Measurements from ENCODE around the gene INPP5E. TPM values are rescaled to one million over a fixed set of nuclear protein-coding genes. Genes with fewer than 3 reads are reported as not detected.
A peak's percentile ranks its signal among the peaks of the same experiment; 100 is the strongest.

Gene INPP5E
- total RNA-seq, 1 donor from 2014 or later = 23.3 TPM

DNA sequence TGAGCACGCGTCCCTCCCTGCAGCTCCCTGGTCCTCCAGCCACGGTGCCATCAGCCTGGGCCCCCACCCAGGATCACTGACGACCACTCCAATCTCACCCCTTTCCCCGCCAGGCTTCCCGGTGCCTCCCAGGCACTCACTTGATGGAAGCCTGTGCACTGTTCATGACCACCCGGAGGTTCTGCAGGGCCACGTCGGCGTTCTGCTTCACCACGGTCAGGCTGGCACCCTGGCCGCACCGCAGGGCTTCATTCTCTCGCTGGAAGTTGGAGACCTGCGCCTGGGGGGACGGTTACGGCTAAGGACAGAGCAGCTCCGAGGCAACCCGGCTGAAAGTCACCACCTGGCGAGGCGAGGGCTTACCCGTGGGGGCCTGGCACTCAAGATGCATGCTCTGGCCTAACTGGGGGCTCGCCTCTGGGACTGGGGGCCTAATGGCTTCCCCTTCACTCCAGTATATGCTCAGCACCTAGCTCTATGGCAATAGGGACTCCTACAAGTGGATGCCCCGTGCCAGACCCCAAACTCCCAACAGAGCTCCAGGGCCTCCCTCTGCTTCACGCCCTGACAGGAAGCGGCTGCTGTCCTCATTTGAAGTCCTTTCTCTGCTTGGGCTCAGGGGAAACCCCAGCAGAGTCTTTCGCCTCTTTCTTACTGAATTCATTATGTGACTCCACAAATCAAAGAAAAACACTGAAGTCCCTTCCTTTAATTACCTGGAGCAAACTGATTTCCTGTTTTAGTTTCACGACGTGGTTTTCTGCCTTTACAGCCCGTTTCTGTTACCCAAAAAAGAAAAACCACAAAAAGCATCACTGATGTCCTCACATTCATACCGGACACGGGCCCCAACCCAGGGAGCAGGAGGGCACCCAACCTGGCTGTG, 35.5 kb downstream of the INPP5E start:
- Mint-ChIP-seq H3K9me3 (no peaks in the 10 kb centered on the region), H3K36me3 (peaks cover 31% of the 10 kb centered on the region), H3K27me3 (ENCODE audit: low read depth) (no peaks in the 10 kb centered on the region), H3K4me3 (no peak overlapping the region), H3K27ac (no peak overlapping the region), H3K4me1 (peaks cover 12% of the 10 kb centered on the region)
- no peak for DNase-seq (ENCODE audit: low spot score in 2 of 2, unreplicated experiment in 2 of 2)
- TF ChIP-seq, protein P1, sequence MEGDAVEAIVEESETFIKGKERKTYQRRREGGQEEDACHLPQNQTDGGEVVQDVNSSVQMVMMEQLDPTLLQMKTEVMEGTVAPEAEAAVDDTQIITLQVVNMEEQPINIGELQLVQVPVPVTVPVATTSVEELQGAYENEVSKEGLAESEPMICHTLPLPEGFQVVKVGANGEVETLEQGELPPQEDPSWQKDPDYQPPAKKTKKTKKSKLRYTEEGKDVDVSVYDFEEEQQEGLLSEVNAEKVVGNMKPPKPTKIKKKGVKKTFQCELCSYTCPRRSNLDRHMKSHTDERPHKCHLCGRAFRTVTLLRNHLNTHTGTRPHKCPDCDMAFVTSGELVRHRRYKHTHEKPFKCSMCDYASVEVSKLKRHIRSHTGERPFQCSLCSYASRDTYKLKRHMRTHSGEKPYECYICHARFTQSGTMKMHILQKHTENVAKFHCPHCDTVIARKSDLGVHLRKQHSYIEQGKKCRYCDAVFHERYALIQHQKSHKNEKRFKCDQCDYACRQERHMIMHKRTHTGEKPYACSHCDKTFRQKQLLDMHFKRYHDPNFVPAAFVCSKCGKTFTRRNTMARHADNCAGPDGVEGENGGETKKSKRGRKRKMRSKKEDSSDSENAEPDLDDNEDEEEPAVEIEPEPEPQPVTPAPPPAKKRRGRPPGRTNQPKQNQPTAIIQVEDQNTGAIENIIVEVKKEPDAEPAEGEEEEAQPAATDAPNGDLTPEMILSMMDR (IDR thresholded peaks at IDR 0.05; ENCODE audit: unreplicated experiment) = no peak

DNA sequence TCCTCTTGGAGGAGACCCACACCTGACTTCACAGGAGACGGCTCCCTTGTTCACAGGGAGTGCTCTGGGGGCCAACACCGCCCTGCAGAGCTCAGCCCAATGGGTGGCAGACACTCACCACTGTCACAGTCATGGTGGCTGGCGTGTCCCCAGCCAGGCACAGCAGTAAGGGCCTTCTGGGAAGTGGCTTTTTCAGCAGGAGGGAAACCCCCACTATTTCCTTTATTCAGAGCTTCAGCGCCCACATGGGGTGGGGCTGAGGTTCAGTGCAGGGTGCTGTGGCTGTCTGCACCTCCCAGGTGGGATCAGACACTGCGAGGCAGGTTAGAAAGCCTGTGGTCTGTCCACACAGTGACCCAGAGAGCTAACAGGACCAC, 36.1 kb downstream of the INPP5E start:
- Mint-ChIP-seq H3K4me1 (peaks cover 13% of the 10 kb centered on the region), H3K9me3 (no peaks in the 10 kb centered on the region), H3K27me3 (ENCODE audit: low read depth) (no peaks in the 10 kb centered on the region), H3K4me3 (no peak overlapping the region), H3K36me3 (peaks cover 27% of the 10 kb centered on the region), H3K27ac (no peak overlapping the region)
- TF ChIP-seq, protein P1 (IDR thresholded peaks at IDR 0.05; ENCODE audit: unreplicated experiment) = no peak
- DNase-seq (ENCODE audit: low spot score in 2 of 2, unreplicated experiment in 2 of 2) = no peak

DNA sequence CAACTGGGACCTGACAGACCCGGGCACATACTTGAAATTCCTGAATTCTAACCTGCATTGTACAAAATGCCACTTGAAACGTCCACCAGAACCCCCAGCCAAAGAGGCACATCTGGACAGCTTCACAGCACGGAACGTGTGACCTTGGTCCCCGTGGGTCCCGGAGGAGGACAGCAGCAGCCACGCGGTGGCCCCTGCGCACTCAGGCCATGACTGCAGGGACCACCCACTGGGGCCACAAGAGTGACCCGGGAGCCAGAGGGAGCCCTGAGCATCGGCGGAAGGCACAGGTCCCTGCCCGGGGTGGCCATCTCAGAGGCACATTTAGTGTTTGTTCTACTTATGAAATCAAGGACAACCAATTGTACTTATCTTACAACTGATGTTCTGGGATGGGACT, 37.6 kb downstream of the INPP5E start:
- TF ChIP-seq, protein P1 (IDR thresholded peaks at IDR 0.05; ENCODE audit: unreplicated experiment) = no peak
- Mint-ChIP-seq H3K4me3 (no peak overlapping the region), H3K27ac (no peak overlapping the region), H3K9me3 (no peaks in the 10 kb centered on the region), H3K36me3 (peaks cover 21% of the 10 kb centered on the region), H3K4me1 (peaks cover 14% of the 10 kb centered on the region), H3K27me3 (ENCODE audit: low read depth) (no peaks in the 10 kb centered on the region)
- DNase-seq (ENCODE audit: low spot score in 2 of 2, unreplicated experiment in 2 of 2) = no peak

DNA sequence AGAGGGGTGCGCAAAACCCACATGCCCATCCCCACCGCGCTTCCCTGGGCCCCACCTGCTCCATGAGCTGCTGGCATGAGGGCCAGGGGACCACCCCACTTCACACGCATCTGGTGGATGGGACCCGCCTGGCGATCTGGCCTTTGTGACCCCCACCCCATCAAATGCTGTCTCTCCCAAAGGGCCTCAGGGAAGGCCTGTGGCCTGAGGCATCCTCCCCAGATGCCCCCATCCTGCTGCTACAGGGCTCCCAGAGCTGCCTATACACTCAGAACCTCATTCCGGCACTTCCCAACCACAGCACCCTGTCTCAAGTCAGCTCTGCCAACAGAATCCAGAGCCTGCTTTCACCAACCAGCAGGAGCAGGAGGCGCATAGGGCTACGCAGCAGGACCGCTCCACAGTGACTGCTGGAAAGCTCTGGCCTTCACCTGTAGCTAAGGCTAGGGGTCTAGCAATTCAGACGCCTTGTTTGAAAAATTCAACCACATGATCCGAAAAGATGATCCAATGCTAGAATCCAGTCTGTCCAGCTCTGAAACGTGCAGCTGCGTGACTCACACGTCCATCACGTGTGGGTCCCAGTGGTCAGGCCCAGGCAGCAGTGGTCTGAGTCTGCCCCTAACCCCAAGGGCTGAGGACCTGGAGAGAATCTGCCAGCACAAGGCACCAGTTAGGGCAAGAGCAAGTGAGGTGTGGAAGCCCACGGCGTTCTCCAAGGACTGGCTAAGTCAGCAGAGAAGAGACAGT, 38.3 kb downstream of the INPP5E start:
- Mint-ChIP-seq H3K4me3 (peak overlapping the region; percentile 36), H3K27ac (no peak overlapping the region), H3K36me3 (peaks cover 19% of the 10 kb centered on the region), H3K27me3 (ENCODE audit: low read depth) (no peaks in the 10 kb centered on the region), H3K4me1 (peaks cover 14% of the 10 kb centered on the region), H3K9me3 (no peaks in the 10 kb centered on the region)
- no peak for DNase-seq (ENCODE audit: low spot score in 2 of 2, unreplicated experiment in 2 of 2)
- TF ChIP-seq, protein P1 (IDR thresholded peaks at IDR 0.05; ENCODE audit: unreplicated experiment) = no peak

DNA sequence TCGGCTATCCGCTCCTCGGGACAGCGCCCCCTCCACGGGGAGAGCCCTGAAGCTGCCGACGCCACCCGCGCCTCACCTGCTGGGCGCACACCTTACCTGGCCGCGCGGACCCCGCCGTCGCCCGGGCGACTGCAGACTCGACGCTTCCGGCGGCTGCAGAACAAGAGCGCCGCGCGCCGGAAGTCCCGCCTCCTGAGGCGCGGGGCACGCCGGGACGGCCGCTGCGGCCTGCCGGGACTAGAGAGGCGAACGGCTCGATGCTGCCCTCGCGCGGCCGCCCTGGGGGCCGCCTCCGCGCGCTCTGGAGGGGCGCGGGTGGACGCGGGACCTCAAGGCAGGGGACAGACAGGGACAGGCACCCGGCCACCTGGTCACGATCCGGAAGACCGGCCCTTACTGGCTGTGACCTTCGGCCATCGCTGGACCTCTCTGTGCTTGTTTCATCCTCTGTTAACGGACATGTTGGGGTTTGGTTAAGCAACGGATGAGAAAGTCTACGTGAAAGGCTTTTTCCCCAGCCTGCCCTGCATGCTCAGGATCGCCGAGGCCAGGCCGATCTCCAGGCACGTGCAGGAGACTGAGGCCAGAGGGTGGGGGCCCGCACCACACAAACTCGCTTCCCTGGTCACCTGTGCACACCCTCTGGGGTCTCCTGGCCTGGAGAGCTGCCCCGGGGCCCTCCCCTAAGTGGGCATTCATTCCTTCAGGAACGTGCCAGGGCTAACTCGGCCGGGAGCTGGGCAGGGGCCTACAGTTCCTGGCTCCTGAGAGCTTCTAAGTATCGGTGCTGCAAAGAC, 39.4 kb downstream of the INPP5E start, which contains the start of gene SNAPC4:
SNAPC4 (minus strand) TSS at position 133 of the 797 bp plus-strand sequence. CDS start 1,742 bp downstream, outside the sequence.
- H3K36me3 Mint-ChIP-seq = peaks cover 13% of the 10 kb centered on the region
- DNase-seq (ENCODE audit: low spot score in 2 of 2, unreplicated experiment in 2 of 2) = peak; percentile 81 to 92
- peak within 1 kb of the TSS; percentile 86 for H3K4me3 Mint-ChIP-seq
- H3K9me3 Mint-ChIP-seq = no peaks in the 10 kb centered on the region
- H3K27me3 Mint-ChIP-seq (ENCODE audit: low read depth) = no peaks in the 10 kb centered on the region
- peak within 1 kb of the TSS; percentile 89 for H3K27ac Mint-ChIP-seq
- peaks cover 14% of the 10 kb centered on the region for H3K4me1 Mint-ChIP-seq
- TF ChIP-seq, protein P1 (IDR thresholded peaks at IDR 0.05; ENCODE audit: unreplicated experiment) = peak; percentile 81
